GM18858 (cell line): Measurements from ENCODE around the gene EMX1.

Experiments
- ATAC-seq: cut with Tn5 transposase; IDR thresholded peaks from one replicate; pipeline ENCODE4 v1.9.1; 2021; ENCODE audit not compliant: unreplicated experiment

EMX1 gene

GRCh38 chr2:72924353-72925240, 7.3 kb downstream of the EMX1 start:
- ATAC-seq = peak; percentile 35

GRCh38 chr2:72925328-72925943, 8.1 kb downstream of the EMX1 start:
- ATAC-seq = no peak

- no peak for ATAC-seq
These were observed 9.0 kb downstream of the EMX1 start for GRCh38 chr2:72926368-72926767.

- no peak for ATAC-seq
These were observed 9.6 kb downstream of the EMX1 start for GRCh38 chr2:72926811-72927465.

GRCh38 chr2:72927619-72928550, 10.6 kb downstream of the EMX1 start:
- no peak for ATAC-seq

- no peak for ATAC-seq
These were observed 11.7 kb downstream of the EMX1 start for GRCh38 chr2:72929010-72929409.

- ATAC-seq = no peak
These were observed 14.1 kb downstream of the EMX1 start for GRCh38 chr2:72931280-72931910.

GRCh38 chr2:72932045-72932740, 14.9 kb downstream of the EMX1 start:
- no peak for ATAC-seq

GRCh38 chr2:72932805-72933204, 15.5 kb downstream of the EMX1 start:
- no peak for ATAC-seq

GRCh38 chr2:72933207-72933606, 15.9 kb downstream of the EMX1 start:
- no peak for ATAC-seq

- no peak for ATAC-seq
These were observed 16.4 kb downstream of the EMX1 start for GRCh38 chr2:72933646-72934151.

- ATAC-seq = peak; percentile 71
These were observed 17.6 kb downstream of the EMX1 start for GRCh38 chr2:72934683-72935610.

- ATAC-seq = no peak
These were observed 18.3 kb downstream of the EMX1 start for GRCh38 chr2:72935611-72935957.

- ATAC-seq = no peak
These were observed 19.5 kb downstream of the EMX1 start for GRCh38 chr2:72936660-72937355.

GRCh38 chr2:72937356-72937669, 20.0 kb downstream of the EMX1 start:
- ATAC-seq = no peak

- no peak for ATAC-seq
These were observed 21.1 kb downstream of the EMX1 start for GRCh38 chr2:72938455-72938854.

GRCh38 chr2:72940361-72940760, 23.0 kb downstream of the EMX1 start:
- ATAC-seq = no peak

GRCh38 chr2:72940786-72941185, 23.5 kb downstream of the EMX1 start:
- no peak for ATAC-seq
